ENCODE data around the gene UBA52.

Gene UBA52

DNA sequence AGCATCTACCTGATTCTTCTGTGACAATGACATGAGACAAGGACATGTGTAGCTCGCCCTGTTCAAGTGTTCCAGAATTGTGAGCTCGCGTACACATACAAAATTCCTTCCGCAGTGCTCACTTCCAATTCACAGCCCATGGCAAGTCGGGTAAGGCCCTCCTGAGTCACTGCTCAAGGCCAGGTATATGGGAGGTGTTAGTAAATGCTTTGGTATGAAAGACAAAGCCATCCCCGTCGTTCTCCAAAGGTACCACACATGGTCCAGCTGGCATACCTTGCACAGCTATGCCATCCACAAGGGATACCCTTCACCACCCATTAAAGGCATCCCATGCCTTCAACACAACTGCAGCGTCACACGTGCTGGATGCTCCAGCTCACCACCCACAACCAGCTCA, 45.3 kb upstream of the UBA52 start:
- Histone ChIP-seq H3K4me3 (replicated peaks; ENCODE audit: insufficient read depth, low read length) (no peak overlapping the region), H3K27me3 (ENCODE audit: insufficient read depth, poor library complexity, severe bottlenecking) (no peaks in the 10 kb centered on the region), H3K27ac (replicated peaks) (no peak overlapping the region)
- no peak for TF ChIP-seq GABPA (IDR thresholded peaks at IDR 0.05; ENCODE audit: low read depth)
- no peak for TF ChIP-seq SPI1 (IDR thresholded peaks at IDR 0.05; ENCODE audit: borderline replicate concordance, low read depth)
- TF ChIP-seq, protein P1, sequence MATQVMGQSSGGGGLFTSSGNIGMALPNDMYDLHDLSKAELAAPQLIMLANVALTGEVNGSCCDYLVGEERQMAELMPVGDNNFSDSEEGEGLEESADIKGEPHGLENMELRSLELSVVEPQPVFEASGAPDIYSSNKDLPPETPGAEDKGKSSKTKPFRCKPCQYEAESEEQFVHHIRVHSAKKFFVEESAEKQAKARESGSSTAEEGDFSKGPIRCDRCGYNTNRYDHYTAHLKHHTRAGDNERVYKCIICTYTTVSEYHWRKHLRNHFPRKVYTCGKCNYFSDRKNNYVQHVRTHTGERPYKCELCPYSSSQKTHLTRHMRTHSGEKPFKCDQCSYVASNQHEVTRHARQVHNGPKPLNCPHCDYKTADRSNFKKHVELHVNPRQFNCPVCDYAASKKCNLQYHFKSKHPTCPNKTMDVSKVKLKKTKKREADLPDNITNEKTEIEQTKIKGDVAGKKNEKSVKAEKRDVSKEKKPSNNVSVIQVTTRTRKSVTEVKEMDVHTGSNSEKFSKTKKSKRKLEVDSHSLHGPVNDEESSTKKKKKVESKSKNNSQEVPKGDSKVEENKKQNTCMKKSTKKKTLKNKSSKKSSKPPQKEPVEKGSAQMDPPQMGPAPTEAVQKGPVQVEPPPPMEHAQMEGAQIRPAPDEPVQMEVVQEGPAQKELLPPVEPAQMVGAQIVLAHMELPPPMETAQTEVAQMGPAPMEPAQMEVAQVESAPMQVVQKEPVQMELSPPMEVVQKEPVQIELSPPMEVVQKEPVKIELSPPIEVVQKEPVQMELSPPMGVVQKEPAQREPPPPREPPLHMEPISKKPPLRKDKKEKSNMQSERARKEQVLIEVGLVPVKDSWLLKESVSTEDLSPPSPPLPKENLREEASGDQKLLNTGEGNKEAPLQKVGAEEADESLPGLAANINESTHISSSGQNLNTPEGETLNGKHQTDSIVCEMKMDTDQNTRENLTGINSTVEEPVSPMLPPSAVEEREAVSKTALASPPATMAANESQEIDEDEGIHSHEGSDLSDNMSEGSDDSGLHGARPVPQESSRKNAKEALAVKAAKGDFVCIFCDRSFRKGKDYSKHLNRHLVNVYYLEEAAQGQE (IDR thresholded peaks at IDR 0.05; ENCODE audit: insufficient replicate concordance, low read depth), result no peak
- TF ChIP-seq, protein P2, sequence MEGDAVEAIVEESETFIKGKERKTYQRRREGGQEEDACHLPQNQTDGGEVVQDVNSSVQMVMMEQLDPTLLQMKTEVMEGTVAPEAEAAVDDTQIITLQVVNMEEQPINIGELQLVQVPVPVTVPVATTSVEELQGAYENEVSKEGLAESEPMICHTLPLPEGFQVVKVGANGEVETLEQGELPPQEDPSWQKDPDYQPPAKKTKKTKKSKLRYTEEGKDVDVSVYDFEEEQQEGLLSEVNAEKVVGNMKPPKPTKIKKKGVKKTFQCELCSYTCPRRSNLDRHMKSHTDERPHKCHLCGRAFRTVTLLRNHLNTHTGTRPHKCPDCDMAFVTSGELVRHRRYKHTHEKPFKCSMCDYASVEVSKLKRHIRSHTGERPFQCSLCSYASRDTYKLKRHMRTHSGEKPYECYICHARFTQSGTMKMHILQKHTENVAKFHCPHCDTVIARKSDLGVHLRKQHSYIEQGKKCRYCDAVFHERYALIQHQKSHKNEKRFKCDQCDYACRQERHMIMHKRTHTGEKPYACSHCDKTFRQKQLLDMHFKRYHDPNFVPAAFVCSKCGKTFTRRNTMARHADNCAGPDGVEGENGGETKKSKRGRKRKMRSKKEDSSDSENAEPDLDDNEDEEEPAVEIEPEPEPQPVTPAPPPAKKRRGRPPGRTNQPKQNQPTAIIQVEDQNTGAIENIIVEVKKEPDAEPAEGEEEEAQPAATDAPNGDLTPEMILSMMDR (IDR thresholded peaks at IDR 0.05; ENCODE audit: insufficient read depth, low read length), result no peak
- DNase-seq (ENCODE audit: low read depth in 1 of 2, low spot score in 1 of 2), result no peak

DNA sequence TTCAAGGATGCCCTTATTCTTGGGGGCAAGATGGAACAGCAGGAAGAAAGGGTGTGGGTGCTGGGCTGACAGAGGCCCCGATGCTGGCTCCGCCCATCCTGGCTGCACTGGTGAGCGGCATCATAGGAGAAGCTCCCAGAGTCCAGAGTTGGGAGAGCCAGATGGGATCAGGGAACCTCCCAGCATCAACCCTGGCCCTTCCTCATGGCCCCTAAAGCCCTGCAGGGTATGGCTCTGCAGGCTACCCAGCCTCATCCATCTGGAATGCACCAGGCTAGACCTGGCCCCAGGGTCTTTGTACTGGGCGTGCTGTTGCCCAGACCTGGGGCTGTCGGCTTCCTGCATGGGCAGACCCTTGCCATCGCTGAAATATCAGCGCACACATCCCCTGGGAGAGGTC, 41.9 kb upstream of the UBA52 start:
- DNase-seq (ENCODE audit: low read depth in 1 of 2, low spot score in 1 of 2), result no peak
- TF ChIP-seq GABPA (IDR thresholded peaks at IDR 0.05; ENCODE audit: low read depth) (no peak), POLR2AphosphoS5 (IDR thresholded peaks at IDR 0.05; ENCODE audit: low read depth) (no peak), SPI1 (IDR thresholded peaks at IDR 0.05; ENCODE audit: borderline replicate concordance, low read depth) (no peak)
- TF ChIP-seq, protein P2 (IDR thresholded peaks at IDR 0.05; ENCODE audit: insufficient read depth, low read length), result no peak
- TF ChIP-seq, protein P1 (IDR thresholded peaks at IDR 0.05; ENCODE audit: insufficient replicate concordance, low read depth), result no peak

DNA sequence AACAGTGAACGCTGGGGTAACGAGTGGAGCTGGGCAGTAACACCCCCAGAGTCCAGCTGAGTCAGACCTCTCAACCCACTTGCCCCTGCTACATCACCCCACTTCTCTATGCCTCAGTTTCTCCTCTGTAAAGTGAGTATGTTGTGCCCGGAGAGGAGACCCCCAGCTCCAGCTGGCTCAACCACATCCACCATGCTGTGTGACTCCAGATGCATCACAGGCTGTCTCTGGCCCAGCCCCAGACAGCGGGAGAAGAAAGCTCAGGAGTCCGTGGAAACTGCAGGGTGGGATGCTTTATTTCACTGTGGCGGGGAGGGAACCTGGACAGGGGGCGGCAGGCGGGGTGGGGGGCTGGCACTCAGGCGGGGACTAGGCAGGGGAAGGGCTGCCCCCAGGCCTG, 40.2 kb upstream of the UBA52 start:
- no peak for TF ChIP-seq GABPA (IDR thresholded peaks at IDR 0.05; ENCODE audit: low read depth)
- no peak for TF ChIP-seq POLR2AphosphoS5 (IDR thresholded peaks at IDR 0.05; ENCODE audit: low read depth)
- no peak overlapping the region for H3K4me3 ChIP-seq (replicated peaks; ENCODE audit: insufficient read depth, low read length)
- DNase-seq (ENCODE audit: low read depth in 1 of 2, low spot score in 1 of 2), result no peak
- no peak overlapping the region for H3K27ac ChIP-seq (replicated peaks)
- no peaks in the 10 kb centered on the region for H3K27me3 ChIP-seq (ENCODE audit: insufficient read depth, poor library complexity, severe bottlenecking)

More for the DNA sequence above, 41.9 kb upstream of the UBA52 start:
- H3K4me3 ChIP-seq (replicated peaks; ENCODE audit: insufficient read depth, low read length), result no peak overlapping the region
- no peaks in the 10 kb centered on the region for H3K27me3 ChIP-seq (ENCODE audit: insufficient read depth, poor library complexity, severe bottlenecking)
- H3K27ac ChIP-seq (replicated peaks), result no peak overlapping the region

- H3K27me3 ChIP-seq (ENCODE audit: insufficient read depth, poor library complexity, severe bottlenecking), result no peaks in the 10 kb centered on the region
- no peak overlapping the region for H3K4me3 ChIP-seq (replicated peaks; ENCODE audit: insufficient read depth, low read length)
- H3K27ac ChIP-seq (replicated peaks), result no peak overlapping the region
- no peak for DNase-seq (ENCODE audit: low read depth in 1 of 2, low spot score in 1 of 2)
- TF ChIP-seq SPI1 (IDR thresholded peaks at IDR 0.05; ENCODE audit: borderline replicate concordance, low read depth) (no peak), POLR2AphosphoS5 (IDR thresholded peaks at IDR 0.05; ENCODE audit: low read depth) (no peak), GABPA (IDR thresholded peaks at IDR 0.05; ENCODE audit: low read depth) (no peak)
- TF ChIP-seq, protein P2 (IDR thresholded peaks at IDR 0.05; ENCODE audit: insufficient read depth, low read length), result no peak
- TF ChIP-seq, protein P1 (IDR thresholded peaks at IDR 0.05; ENCODE audit: insufficient replicate concordance, low read depth), result no peak
These were observed 39.3 kb upstream of the UBA52 start for GRCh38 chr19:18532168-18532890.

Data from HL-60 (cell line).